A549 (cell line): ENCODE results near the gene ATP8B4. TPM values are rescaled to one million over a fixed set of nuclear protein-coding genes. Genes with fewer than 3 reads are reported as not detected.

ENCODE experiments used
- ATAC-seq, 2 experiments: fragments of 200-7000 bp in 1 of 2; fragments of >200 bp in 1 of 2; cut with Nextera tagmentation in 1 of 2; cut with Tn5 transposase in 1 of 2; 3 replicates each; pipeline versions ENCODE4 v1.8.0 to v1.9.1; 2018 to 2020; ENCODE audit warnings: mild to moderate bottlenecking in 1 of 2, moderate library complexity in 1 of 2
- CTCF ChIA-PET: fragments of 300-600 bp; sonication (Branson Sonifier 250); formaldehyde crosslinking; extraction: SDS; loops from one replicate; lab custom pipeline; 2021; ENCODE audit warnings: antibody characterized with exemption, inconsistent platforms; lab: Yijun Ruan, JAX
- POLR2A ChIA-PET: fragments of 350-600 bp; formaldehyde crosslinking; extraction: SDS; loops from one replicate; lab custom pipeline; 2021; ENCODE audit warnings: antibody characterized with exemption, inconsistent platforms; lab: Yijun Ruan, JAX
- DNase-seq, 2 experiments: peaks; one replicate each; pipeline versions ENCODE4 v3.0.0 to v3.0.0-alpha.2; 2011 to 2016; ENCODE audit warnings: low read depth in 1 of 2, low spot score in 1 of 2
- FAIRE-seq: peaks from 2 replicates; lab custom pipeline; 2011; peaks lifted over from hg19 to GRCh38; lab: Jason Lieb, UNC
- H3K27ac ChIP-seq, 2 experiments: fragments of >200 bp; sonication (Bioruptor Twin); formaldehyde crosslinking; 3 replicates each; pipeline ENCODE4 v1.5.1; 2016 to 2017
- H3K4me1 ChIP-seq: fragments of >200 bp; sonication (Bioruptor Twin); formaldehyde crosslinking; 3 replicates; pipeline ENCODE4 v1.6.1; 2016
- H3K4me2 ChIP-seq: fragments of >200 bp; sonication (Bioruptor Twin); formaldehyde crosslinking; 3 replicates; pipeline ENCODE4 v1.6.1; 2016
- H3K4me3 ChIP-seq: fragments of >200 bp; sonication (Bioruptor Twin); formaldehyde crosslinking; 3 replicates; pipeline ENCODE4 v1.5.1; 2016
- H3K9me3 ChIP-seq: fragments of >200 bp; sonication (Bioruptor Twin); formaldehyde crosslinking; 3 replicates; pipeline ENCODE4 v1.6.1; 2016
- ATOH8 ChIP-seq: fragments of 250-450 bp; sonication (Bioruptor Pico); IDR thresholded peaks from 2 replicates; pipeline ENCODE4 v1.5.0; 2020; ENCODE audit warnings: low read depth, mild to moderate bottlenecking, moderate library complexity
- CBX8 ChIP-seq: fragments of 200-600 bp; sonication (generic); IDR thresholded peaks from 2 replicates; pipeline ENCODE4 v1.6.1; 2016
- CHD2 ChIP-seq: fragments of 150-350 bp; IDR thresholded peaks from 2 replicates; pipeline ENCODE4 v1.6.1; 2014; ENCODE audit warnings: low read length; ENCODE audit not compliant: partially characterized antibody
- ESRRA ChIP-seq: fragments of 150-350 bp; IDR thresholded peaks from 2 replicates; pipeline ENCODE4 v1.6.1; 2014; ENCODE audit warnings: mild to moderate bottlenecking, low read length, borderline replicate concordance
- FOSB ChIP-seq: fragments of 250-450 bp; sonication (Bioruptor Pico); IDR thresholded peaks from 2 replicates; pipeline ENCODE4 v1.5.0; 2020; ENCODE audit warnings: mild to moderate bottlenecking, moderate library complexity
- HEYL ChIP-seq: fragments of 250-450 bp; sonication (Bioruptor Pico); IDR thresholded peaks from 2 replicates; pipeline ENCODE4 v1.8.0; 2021; ENCODE audit warnings: mild to moderate bottlenecking, moderate library complexity
- HMGXB4 ChIP-seq: fragments of 250-450 bp; sonication (Bioruptor Pico); IDR thresholded peaks from 2 replicates; pipeline ENCODE4 v1.5.0; 2021; ENCODE audit warnings: mild to moderate bottlenecking, moderate library complexity, borderline replicate concordance
- HOXB13 ChIP-seq: fragments of 250-450 bp; sonication (Bioruptor Pico); IDR thresholded peaks from 2 replicates; pipeline ENCODE4 v1.5.0; 2020; ENCODE audit warnings: low read depth, mild to moderate bottlenecking, moderate library complexity
- JUN ChIP-seq, 2 experiments: fragments of >200 bp; sonication (Bioruptor Twin); formaldehyde crosslinking; IDR thresholded peaks; 2 replicates in 1 of 2; 3 replicates in 1 of 2; pipeline ENCODE4 v1.6.1; 2016 to 2017
- JUNB ChIP-seq: fragments of >200 bp; sonication (Bioruptor Twin); formaldehyde crosslinking; IDR thresholded peaks from 2 replicates; pipeline ENCODE4 v1.6.1; 2016
- KDM1A ChIP-seq: fragments of 200-600 bp; sonication (generic); IDR thresholded peaks from 2 replicates; pipeline ENCODE4 v1.6.1; 2016; ENCODE audit warnings: low read depth, mild to moderate bottlenecking
- MAFK ChIP-seq: fragments of 450-650 bp; IDR thresholded peaks from 2 replicates; pipeline ENCODE4 v1.6.1; 2014; ENCODE audit not compliant: partially characterized antibody
- MAX ChIP-seq: IDR thresholded peaks from 2 replicates; pipeline ENCODE4 v1.6.1; 2012
- MAZ ChIP-seq: fragments of 150-350 bp; IDR thresholded peaks from 2 replicates; pipeline ENCODE4 v1.6.1; 2014; ENCODE audit warnings: antibody characterized with exemption, low read depth, low read length, borderline replicate concordance
- MYC ChIP-seq: IDR thresholded peaks from 2 replicates; pipeline ENCODE4 v1.6.1; 2012; ENCODE audit warnings: mild to moderate bottlenecking, inconsistent platforms, low read length, improper control_type of control experiment, borderline replicate concordance
- NPAS2 ChIP-seq: fragments of 250-450 bp; sonication (Bioruptor Pico); IDR thresholded peaks from 2 replicates; pipeline ENCODE4 v1.8.0; 2022; ENCODE audit warnings: mild to moderate bottlenecking, moderate library complexity, borderline replicate concordance
- NR3C1 ChIP-seq: fragments of >200 bp; sonication (Bioruptor Twin); formaldehyde crosslinking; IDR thresholded peaks from 3 replicates; pipeline ENCODE4 v1.6.1; 2017
- PBX3 ChIP-seq: IDR thresholded peaks from 2 replicates; pipeline ENCODE4 v1.6.1; 2012
- PHF8 ChIP-seq: fragments of 200-600 bp; sonication (generic); IDR thresholded peaks from 2 replicates; pipeline ENCODE4 v1.6.1; 2016; ENCODE audit warnings: low read depth, mild to moderate bottlenecking, antibody characterized with exemption, moderate library complexity, borderline replicate concordance
- POLR2AphosphoS2 ChIP-seq: conservative IDR thresholded peaks from 2 replicates; pipeline ENCODE4 v1.6.1; 2012; ENCODE audit warnings: low read length, improper control_type of control experiment, inconsistent platforms
- RCOR1 ChIP-seq: fragments of 150-350 bp; IDR thresholded peaks from 2 replicates; pipeline ENCODE4 v1.6.1; 2014; ENCODE audit warnings: antibody characterized with exemption, low read length, low read depth
- RNF2 ChIP-seq: fragments of 200-600 bp; sonication (generic); IDR thresholded peaks from 2 replicates; pipeline ENCODE4 v1.6.1; 2016; ENCODE audit warnings: low read depth, mild to moderate bottlenecking, antibody characterized with exemption, moderate library complexity, borderline replicate concordance
- TP53 ChIP-seq: fragments of 250-450 bp; sonication (Bioruptor Pico); IDR thresholded peaks from 2 replicates; pipeline ENCODE4 v1.5.0; 2021; ENCODE audit warnings: mild to moderate bottlenecking, moderate library complexity
- ZNF302 ChIP-seq: fragments of 250-450 bp; sonication (Bioruptor Pico); IDR thresholded peaks from 2 replicates; pipeline ENCODE4 v1.9.0; 2021; ENCODE audit warnings: inconsistent platforms, mild to moderate bottlenecking, moderate library complexity
- WGBS: methylation state at CpG from one replicate; pipeline ENCODE4 v1.1.6; 2017; ENCODE audit errors: missing lambda C conversion rate; 5-methylcytosine and 5-hydroxymethylcytosine counted together
- polyA plus RNA-seq, 4 experiments: library from polyadenylated mRNA; depleted of rRNA in 3 of 4; stranded (reverse); fragments of >200 nt; fragmentation: RNase III in 1 of 4; extraction: RNeasy Plus Mini Kit Qiagen cat#74134 plus additional on column Dnase treatment in 1 of 4; gene quantifications; 2 replicates in 3 of 4; 3 replicates in 1 of 4; pipeline ENCODE4 v1.2.3, GENCODE V29; 2011 to 2017

ATP8B4 gene
- polyA plus RNA-seq, 2 of the 4 experiments (the other 2 are of a cell fraction) = 0.88 to 1.7 TPM

GRCh38 chr15:50059203-50059772, 59.7 kb downstream of the ATP8B4 start:
- peaks cover 18% of the 10 kb centered on the region; the same call in 2 of the 3 replicates for H3K4me1 ChIP-seq
- DNase-seq (no peak), ATAC-seq (no peak), FAIRE-seq (peak; percentile 46)
- no peaks in the 10 kb centered on the region for H3K9me3 ChIP-seq
- no peak overlapping the region for H3K27ac ChIP-seq
- POLR2A ChIA-PET = no interaction called here
- TF ChIP-seq PHF8 (no peak), TP53 (CRISPR knock-in tag) (no peak), NPAS2 (CRISPR knock-in tag) (no peak), NR3C1 (no peak), CHD2 (no peak), ESRRA (no peak), RCOR1 (no peak), MAFK (no peak), POLR2AphosphoS2 (no peak)
- WGBS = 72% methylated on average over 5 of the region's 5 CpGs
- H3K4me3 ChIP-seq = no peak overlapping the region
- CTCF ChIA-PET = interaction anchor here (5.7 kb wide), 1 partner anchor 6 kb away, joined by 39 read pairs; no protein-coding TSS in a partner anchor
- no peak overlapping the region for H3K4me2 ChIP-seq

- H3K27ac ChIP-seq = peak overlapping the region in 1 of 2 experiments; percentile 46; a peak in 1 of 6 replicates
- no peak for TF ChIP-seq HEYL (CRISPR knock-in tag)
- TF ChIP-seq RNF2 = no peak
- TF ChIP-seq MYC = no peak
- no peak for TF ChIP-seq CHD2
- TF ChIP-seq NR3C1 = no peak
- no peak for FAIRE-seq
- H3K4me2 ChIP-seq = peak overlapping the region; percentile 12; the same call in 1 of the 3 replicates
- CTCF ChIA-PET = interaction anchor here (0.8 to 2.1 kb wide), 3 partner anchors 55 to 87 kb away, joined by 3 to 6 read pairs (median 5); no protein-coding TSS in a partner anchor
- WGBS = 61% methylated on average over 5 of the region's 5 CpGs
- peaks cover 21% of the 10 kb centered on the region; the same call in 2 of the 3 replicates for H3K4me1 ChIP-seq
- H3K9me3 ChIP-seq = no peaks in the 10 kb centered on the region
- POLR2A ChIA-PET = no interaction called here
- DNase-seq = no peak
- ATAC-seq = peak in 1 of 2 experiments; percentile 30; a peak in 2 of 6 replicates
- H3K4me3 ChIP-seq = no peak overlapping the region
Measured at GRCh38 chr15:50057905-50058639, 61.0 kb downstream of the ATP8B4 start.

GRCh38 chr15:50057196-50057595, 61.8 kb downstream of the ATP8B4 start:
- Histone ChIP-seq H3K9me3 (no peaks in the 10 kb centered on the region), H3K4me3 (no peak overlapping the region), H3K27ac (0 out of 6 replicates have a peak overlapping the region, but pooled peaks of 1 of the 2 experiments have one; percentile 35), H3K4me1 (peaks cover 22% of the 10 kb centered on the region; the same call in 2 of the 3 replicates), H3K4me2 (no peak overlapping the region)
- no peak for ATAC-seq
- TF ChIP-seq PBX3 (no peak), POLR2AphosphoS2 (no peak), KDM1A (no peak), HMGXB4 (CRISPR knock-in tag) (no peak), RCOR1 (no peak), ATOH8 (CRISPR knock-in tag) (no peak), MAX (no peak), FOSB (CRISPR knock-in tag) (no peak), MAZ (no peak), CBX8 (no peak), JUNB (no peak), ZNF302 (CRISPR knock-in tag) (no peak), JUN (IDR thresholded peaks at IDR 0.05) (no peak), HOXB13 (CRISPR knock-in tag) (no peak)
- ChIA-PET POLR2A (no interaction called here), CTCF (interaction anchor here (0.6 to 2.1 kb wide), 5 partner anchors 54 to 259 kb away, joined by 3 to 6 read pairs (median 3); no protein-coding TSS in a partner anchor)
- 90% methylated on average over 4 of the region's 4 CpGs for WGBS
- FAIRE-seq = no peak
- no peak for DNase-seq
